Astrocyte (in vitro differentiated cells and primary cell): ENCODE data around the gene TNFRSF1B.

Source experiments
- EZH2 ChIP-seq: IDR thresholded peaks from 2 replicates; pipeline ENCODE4 v1.6.1; 2012; ENCODE audit warnings: mild to moderate bottlenecking, low read length, inconsistent platforms; ENCODE audit not compliant: insufficient read depth
- TF ChIP-seq, protein P1 (sequence below): IDR thresholded peaks from 2 replicates; pipeline ENCODE4 v1.5.1; 2011; ENCODE audit warnings: low read depth, mild to moderate bottlenecking, inconsistent platforms, low read length, moderate library complexity; ENCODE audit not compliant: insufficient read depth

DNA sequence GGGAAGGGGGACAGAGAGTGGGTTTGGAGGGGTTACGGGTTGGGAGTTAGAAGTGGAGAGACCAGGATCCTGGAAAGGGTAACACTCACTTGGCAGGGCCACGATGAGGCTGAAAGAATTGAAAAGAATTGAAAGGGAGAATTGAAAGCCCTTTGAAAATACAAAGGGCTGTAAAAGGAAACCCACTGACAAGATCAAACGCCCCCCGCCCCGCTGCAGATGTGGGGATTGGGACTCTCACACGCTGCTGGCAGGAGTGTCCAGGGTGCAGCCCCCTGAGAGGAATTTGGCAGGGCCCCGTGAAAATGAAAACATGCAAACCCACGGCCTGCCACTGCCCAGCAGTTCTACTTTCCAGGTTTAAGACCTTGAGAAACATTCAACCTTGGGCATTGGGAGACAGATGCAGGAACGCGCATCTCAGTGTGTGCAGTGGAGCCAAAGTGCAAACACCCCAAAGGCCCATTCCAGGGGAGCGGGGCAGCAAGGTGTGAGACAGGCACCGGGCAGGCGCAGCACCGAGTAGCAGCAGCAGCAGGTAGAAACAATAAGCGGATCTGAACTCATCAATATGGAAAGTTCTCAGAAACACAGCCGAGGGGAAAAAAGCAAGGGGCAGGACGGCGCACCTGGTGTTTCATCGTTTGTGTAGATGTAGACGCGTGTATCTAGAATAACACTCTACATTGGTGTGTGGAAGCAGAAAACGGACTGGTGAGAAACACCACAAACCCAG is 8.3 kb upstream of the TNFRSF1B start:
- TF ChIP-seq, protein P1, sequence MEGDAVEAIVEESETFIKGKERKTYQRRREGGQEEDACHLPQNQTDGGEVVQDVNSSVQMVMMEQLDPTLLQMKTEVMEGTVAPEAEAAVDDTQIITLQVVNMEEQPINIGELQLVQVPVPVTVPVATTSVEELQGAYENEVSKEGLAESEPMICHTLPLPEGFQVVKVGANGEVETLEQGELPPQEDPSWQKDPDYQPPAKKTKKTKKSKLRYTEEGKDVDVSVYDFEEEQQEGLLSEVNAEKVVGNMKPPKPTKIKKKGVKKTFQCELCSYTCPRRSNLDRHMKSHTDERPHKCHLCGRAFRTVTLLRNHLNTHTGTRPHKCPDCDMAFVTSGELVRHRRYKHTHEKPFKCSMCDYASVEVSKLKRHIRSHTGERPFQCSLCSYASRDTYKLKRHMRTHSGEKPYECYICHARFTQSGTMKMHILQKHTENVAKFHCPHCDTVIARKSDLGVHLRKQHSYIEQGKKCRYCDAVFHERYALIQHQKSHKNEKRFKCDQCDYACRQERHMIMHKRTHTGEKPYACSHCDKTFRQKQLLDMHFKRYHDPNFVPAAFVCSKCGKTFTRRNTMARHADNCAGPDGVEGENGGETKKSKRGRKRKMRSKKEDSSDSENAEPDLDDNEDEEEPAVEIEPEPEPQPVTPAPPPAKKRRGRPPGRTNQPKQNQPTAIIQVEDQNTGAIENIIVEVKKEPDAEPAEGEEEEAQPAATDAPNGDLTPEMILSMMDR: no peak
- TF ChIP-seq EZH2: no peak
